ENCODE data around the gene KCNIP4.

Gene KCNIP4

GRCh38 chr4:21320034-21320433 is 628.5 kb downstream of the KCNIP4 start:
- no peak for DNase-seq (ENCODE audit: low read depth)
- H3K4me3 ChIP-seq (ENCODE audit: low read depth, low read length), result no peak overlapping the region
- TF ChIP-seq CTCF (conservative IDR thresholded peaks at IDR 0.05; ENCODE audit: low read depth, low read length), result no peak

- DNase-seq (ENCODE audit: low read depth), result no peak
- no peak for TF ChIP-seq CTCF (conservative IDR thresholded peaks at IDR 0.05; ENCODE audit: low read depth, low read length)
- no peak overlapping the region for H3K4me3 ChIP-seq (ENCODE audit: low read depth, low read length)
Observed at GRCh38 chr4:21307709-21308108, 640.9 kb downstream of the KCNIP4 start.

GRCh38 chr4:21304540-21304887 is 644.1 kb downstream of the KCNIP4 start:
- no peak for TF ChIP-seq CTCF (conservative IDR thresholded peaks at IDR 0.05; ENCODE audit: low read depth, low read length)
- no peak overlapping the region for H3K4me3 ChIP-seq (ENCODE audit: low read depth, low read length)
- DNase-seq (ENCODE audit: low read depth), result no peak

GRCh38 chr4:21290562-21290961 is 658.0 kb downstream of the KCNIP4 start:
- no peak overlapping the region for H3K4me3 ChIP-seq (ENCODE audit: low read depth, low read length)
- no peak for DNase-seq (ENCODE audit: low read depth)
- no peak for TF ChIP-seq CTCF (conservative IDR thresholded peaks at IDR 0.05; ENCODE audit: low read depth, low read length)

GRCh38 chr4:21276046-21276445 is 672.5 kb downstream of the KCNIP4 start:
- no peak for TF ChIP-seq CTCF (conservative IDR thresholded peaks at IDR 0.05; ENCODE audit: low read depth, low read length)
- DNase-seq (ENCODE audit: low read depth), result no peak
- H3K4me3 ChIP-seq (ENCODE audit: low read depth, low read length), result no peak overlapping the region

- no peak for DNase-seq (ENCODE audit: low read depth)
- no peak for TF ChIP-seq CTCF (conservative IDR thresholded peaks at IDR 0.05; ENCODE audit: low read depth, low read length)
- no peak overlapping the region for H3K4me3 ChIP-seq (ENCODE audit: low read depth, low read length)
Observed at GRCh38 chr4:21271439-21272052, 677.0 kb downstream of the KCNIP4 start.

- no peak for TF ChIP-seq CTCF (conservative IDR thresholded peaks at IDR 0.05; ENCODE audit: low read depth, low read length)
- no peak for DNase-seq (ENCODE audit: low read depth)
- H3K4me3 ChIP-seq (ENCODE audit: low read depth, low read length), result no peak overlapping the region
Observed at GRCh38 chr4:21248331-21248730, 700.2 kb downstream of the KCNIP4 start.

All from choroid plexus epithelial cell (primary cell).